Measurements from ENCODE around the gene KHDC1. TPM values are rescaled to one million over a fixed set of nuclear protein-coding genes. Genes with fewer than 3 reads are reported as not detected.
A peak's percentile ranks its signal among the peaks of the same experiment; 100 is the strongest.
"Not testable (repeated sequence)": the region's sequence is repeated elsewhere in the genome, so short reads cannot be mapped to it uniquely, and the experiment has no call there.

Gene KHDC1, protein sequence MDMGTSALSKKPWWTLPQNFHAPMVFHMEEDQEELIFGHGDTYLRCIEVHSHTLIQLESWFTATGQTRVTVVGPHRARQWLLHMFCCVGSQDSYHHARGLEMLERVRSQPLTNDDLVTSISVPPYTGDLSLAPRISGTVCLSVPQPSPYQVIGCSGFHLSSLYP
- 1 to 10 TPM in 2 of 4 donors, under 1 TPM in 2; 0.79 to 2.5 (median 1.1) TPM for total RNA-seq

GRCh38 chr6:73262671-73263569, at the start of gene KHDC1:
Gene KHDC1 (minus strand): TSS chr6:73263196. CDS start chr6:73242517, 20,679 bp downstream.
- TF ChIP-seq, protein P1, sequence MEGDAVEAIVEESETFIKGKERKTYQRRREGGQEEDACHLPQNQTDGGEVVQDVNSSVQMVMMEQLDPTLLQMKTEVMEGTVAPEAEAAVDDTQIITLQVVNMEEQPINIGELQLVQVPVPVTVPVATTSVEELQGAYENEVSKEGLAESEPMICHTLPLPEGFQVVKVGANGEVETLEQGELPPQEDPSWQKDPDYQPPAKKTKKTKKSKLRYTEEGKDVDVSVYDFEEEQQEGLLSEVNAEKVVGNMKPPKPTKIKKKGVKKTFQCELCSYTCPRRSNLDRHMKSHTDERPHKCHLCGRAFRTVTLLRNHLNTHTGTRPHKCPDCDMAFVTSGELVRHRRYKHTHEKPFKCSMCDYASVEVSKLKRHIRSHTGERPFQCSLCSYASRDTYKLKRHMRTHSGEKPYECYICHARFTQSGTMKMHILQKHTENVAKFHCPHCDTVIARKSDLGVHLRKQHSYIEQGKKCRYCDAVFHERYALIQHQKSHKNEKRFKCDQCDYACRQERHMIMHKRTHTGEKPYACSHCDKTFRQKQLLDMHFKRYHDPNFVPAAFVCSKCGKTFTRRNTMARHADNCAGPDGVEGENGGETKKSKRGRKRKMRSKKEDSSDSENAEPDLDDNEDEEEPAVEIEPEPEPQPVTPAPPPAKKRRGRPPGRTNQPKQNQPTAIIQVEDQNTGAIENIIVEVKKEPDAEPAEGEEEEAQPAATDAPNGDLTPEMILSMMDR (IDR thresholded peaks at IDR 0.05) = no peak
- DNase-seq (ENCODE audit: low spot score) (no peak), ATAC-seq (ENCODE audit: low FRiP score) (peak; percentile 83)

DNA sequence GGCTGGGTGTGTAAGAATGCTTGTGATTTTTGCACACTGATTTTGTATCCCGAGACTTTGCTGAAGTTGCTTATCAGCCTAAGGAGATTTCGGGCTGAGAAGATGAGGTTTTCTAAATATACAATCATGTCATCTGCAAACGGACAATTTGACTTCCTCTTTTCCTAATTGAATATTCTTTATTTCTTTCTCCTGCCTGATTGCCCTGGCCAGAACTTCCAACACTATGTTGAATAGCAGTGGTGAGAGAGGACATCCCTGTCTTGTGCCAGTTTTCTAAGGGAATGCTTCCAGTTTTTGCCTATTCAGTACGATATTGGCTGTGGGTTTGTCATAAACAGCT, 47.5 kb upstream of the KHDC1 start:
- DNase-seq (ENCODE audit: low spot score); ATAC-seq (ENCODE audit: low FRiP score): not testable (repeated sequence)

DNA sequence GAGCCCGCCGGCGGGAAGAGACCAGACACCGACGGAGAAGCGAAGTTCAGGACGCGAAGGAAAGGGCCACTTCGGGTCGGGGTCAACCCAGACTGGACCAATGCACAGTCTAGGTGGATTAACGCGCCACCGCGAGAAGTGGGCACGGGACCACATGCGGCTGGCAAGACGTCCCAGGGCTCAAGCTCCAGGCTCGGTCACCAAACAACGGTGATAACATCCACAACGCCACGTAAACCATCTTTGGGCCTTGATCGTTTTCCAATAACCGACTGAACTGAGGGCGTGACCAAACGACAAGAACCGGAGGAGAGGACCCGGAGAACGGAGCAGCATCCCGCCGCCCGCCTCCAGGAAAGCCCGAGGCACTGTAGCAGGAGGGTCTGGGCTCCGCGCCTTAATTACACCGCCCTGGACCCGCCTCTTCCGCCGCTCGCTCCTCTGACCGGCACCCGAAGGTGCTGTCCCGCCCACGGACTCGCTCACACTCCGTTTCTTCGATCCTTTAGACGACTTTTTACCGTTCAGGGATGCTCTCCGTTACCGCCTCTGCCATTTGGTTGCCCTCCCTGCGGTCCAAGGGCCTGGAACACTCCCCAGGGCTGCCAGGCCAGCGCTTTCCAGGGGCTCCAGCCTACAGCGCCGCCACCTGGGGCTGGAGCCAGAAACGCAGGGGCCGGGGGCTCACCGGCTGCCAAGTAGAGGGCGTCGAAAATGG, 46.9 kb upstream of the KHDC1 start:
- DNase-seq (ENCODE audit: low spot score) = no peak
- TF ChIP-seq, protein P1 (IDR thresholded peaks at IDR 0.05) = no peak
- ATAC-seq (ENCODE audit: low FRiP score) = peak; percentile 97

DNA sequence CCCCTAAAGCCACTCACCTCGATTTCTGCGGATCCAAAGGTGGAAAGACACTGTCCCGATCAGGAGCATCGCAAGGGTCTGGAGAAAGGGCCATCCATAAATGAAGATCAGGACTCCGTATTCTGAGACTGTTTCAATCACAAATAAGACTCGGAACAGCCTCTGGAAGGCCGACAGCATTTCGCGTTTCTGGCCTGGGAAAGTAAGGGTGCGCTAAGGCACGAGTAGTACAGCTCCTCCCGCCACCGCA, 46.5 kb upstream of the KHDC1 start:
- TF ChIP-seq, protein P1 (IDR thresholded peaks at IDR 0.05) = no peak
- ATAC-seq (ENCODE audit: low FRiP score) = peak; percentile 25
- DNase-seq (ENCODE audit: low spot score) = no peak

DNA sequence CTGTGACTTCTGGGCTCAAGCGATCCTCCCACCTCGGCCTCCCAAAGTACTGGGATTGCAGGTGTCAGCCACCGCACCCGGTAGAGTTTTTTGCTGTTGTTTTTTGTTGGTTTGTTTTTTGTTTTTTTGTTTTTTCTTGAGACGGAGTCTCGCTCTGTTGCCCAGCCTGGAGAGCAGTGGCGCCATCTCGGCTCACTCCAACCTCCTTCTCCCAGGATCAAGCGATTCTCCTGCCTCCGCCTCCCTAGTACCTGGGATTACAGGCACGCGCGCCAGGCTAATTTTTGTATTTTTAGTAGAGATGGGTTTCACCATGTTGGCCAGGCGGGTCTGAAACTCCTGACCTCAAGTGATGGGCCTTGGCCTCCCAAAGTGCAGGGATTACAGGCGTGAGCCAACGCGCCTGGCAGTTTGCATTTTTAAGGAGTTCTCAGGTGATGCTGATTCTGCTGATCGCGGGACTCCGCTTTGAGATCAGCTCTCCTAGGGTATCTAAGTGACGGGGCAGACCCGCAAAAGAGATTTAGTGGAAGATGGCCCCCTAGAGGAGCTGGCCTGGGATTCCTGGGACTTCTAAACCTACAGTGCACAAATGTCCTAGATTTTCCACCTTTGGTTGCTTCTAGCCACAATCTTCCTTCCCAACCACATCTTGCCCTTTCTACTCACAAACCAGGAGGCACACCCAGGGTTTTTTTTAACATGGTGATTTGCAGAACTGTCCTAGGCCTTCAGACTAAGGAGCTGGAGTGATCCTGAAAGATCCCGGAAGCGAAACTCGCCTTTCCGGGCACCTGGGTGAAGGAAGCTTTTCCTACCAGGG, 45.9 kb upstream of the KHDC1 start:
- ATAC-seq (ENCODE audit: low FRiP score) (no peak), DNase-seq (ENCODE audit: low spot score) (no peak)
- TF ChIP-seq, protein P1 (IDR thresholded peaks at IDR 0.05) = no peak

GRCh38 chr6:73303773-73304172, 40.8 kb upstream of the KHDC1 start:
- not testable (repeated sequence) for ATAC-seq (ENCODE audit: low FRiP score); DNase-seq (ENCODE audit: low spot score)

GRCh38 chr6:73302339-73302738, 39.3 kb upstream of the KHDC1 start:
- ATAC-seq (ENCODE audit: low FRiP score) (no peak), DNase-seq (ENCODE audit: low spot score) (no peak)
- TF ChIP-seq, protein P1 (IDR thresholded peaks at IDR 0.05) = no peak

Measured in omental fat pad (tissue), 4 donors.